ENCODE results near the gene RTF2.

DNA sequence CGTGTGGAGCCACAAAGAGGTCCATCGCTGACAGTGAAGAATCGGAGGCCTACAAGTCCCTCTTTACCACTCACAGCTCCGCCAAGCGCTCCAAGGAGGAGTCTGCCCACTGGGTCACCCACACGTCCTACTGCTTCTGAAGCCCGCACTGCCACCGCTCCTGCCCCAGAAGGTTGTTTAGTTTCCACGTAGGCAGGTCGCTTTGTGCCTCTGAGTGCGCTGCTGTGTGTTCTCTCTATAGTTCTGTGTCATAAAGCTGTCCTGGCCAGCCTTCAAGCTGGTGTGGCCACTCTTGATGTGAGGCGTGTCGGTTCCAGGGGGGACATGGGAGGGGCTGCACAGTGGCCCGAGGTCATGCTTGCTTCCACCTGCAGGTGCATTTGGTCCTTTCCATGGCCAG, 49.7 kb downstream of the RTF2 start:
- TF ChIP-seq, protein P1, sequence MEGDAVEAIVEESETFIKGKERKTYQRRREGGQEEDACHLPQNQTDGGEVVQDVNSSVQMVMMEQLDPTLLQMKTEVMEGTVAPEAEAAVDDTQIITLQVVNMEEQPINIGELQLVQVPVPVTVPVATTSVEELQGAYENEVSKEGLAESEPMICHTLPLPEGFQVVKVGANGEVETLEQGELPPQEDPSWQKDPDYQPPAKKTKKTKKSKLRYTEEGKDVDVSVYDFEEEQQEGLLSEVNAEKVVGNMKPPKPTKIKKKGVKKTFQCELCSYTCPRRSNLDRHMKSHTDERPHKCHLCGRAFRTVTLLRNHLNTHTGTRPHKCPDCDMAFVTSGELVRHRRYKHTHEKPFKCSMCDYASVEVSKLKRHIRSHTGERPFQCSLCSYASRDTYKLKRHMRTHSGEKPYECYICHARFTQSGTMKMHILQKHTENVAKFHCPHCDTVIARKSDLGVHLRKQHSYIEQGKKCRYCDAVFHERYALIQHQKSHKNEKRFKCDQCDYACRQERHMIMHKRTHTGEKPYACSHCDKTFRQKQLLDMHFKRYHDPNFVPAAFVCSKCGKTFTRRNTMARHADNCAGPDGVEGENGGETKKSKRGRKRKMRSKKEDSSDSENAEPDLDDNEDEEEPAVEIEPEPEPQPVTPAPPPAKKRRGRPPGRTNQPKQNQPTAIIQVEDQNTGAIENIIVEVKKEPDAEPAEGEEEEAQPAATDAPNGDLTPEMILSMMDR (conservative IDR thresholded peaks at IDR 0.05; ENCODE audit: low read length) = no peak
- no peak for TF ChIP-seq EZH2phosphoT487 (IDR thresholded peaks at IDR 0.05; ENCODE audit: borderline replicate concordance)

All from Loucy (cell line).